K562 (cell line): ENCODE data around the gene PLCG2. TPM values are rescaled to one million over a fixed set of nuclear protein-coding genes. Genes with fewer than 3 reads are reported as not detected.

Experiments
- ARID1B ChIP-seq: fragments of 450-650 bp; IDR thresholded peaks from 2 replicates; pipeline ENCODE4 v1.6.1; 2016; ENCODE audit warnings: antibody characterized with exemption, mild to moderate bottlenecking, inconsistent platforms
- BHLHE40 ChIP-seq: IDR thresholded peaks from 2 replicates; pipeline ENCODE4 v1.6.1; 2011; ENCODE audit warnings: low read length, improper control_type of control experiment
- GABPA ChIP-seq: fragments of 200-800 bp; sonication (Bioruptor generic); conservative IDR thresholded peaks from 2 replicates; pipeline ENCODE4 v1.6.1; 2016; ENCODE audit warnings: low read depth, missing genetic modification characterization, missing compliant biosample characterization
- GABPB1 ChIP-seq: sonication (generic); formaldehyde crosslinking; IDR thresholded peaks from 2 replicates; pipeline ENCODE4 v1.8.0; 2022; ENCODE audit warnings: mild to moderate bottlenecking, missing genetic modification reagents
- GATAD2A ChIP-seq: fragments of 450-650 bp; IDR thresholded peaks from 2 replicates; pipeline ENCODE4 v1.6.1; 2017
- KDM5B ChIP-seq: fragments of 200-600 bp; sonication (generic); IDR thresholded peaks from 2 replicates; pipeline ENCODE4 v1.6.1; 2012; ENCODE audit warnings: low read depth, mild to moderate bottlenecking, moderate library complexity, low read length, control low read depth, inconsistent platforms; ENCODE audit not compliant: insufficient replicate concordance
- KLF16 ChIP-seq: IDR thresholded peaks from 2 replicates; pipeline ENCODE4 v1.6.1; 2016; ENCODE audit warnings: antibody characterized with exemption
- PHF20 ChIP-seq: fragments of 450-650 bp; IDR thresholded peaks from 2 replicates; pipeline ENCODE4 v1.6.1; 2018; ENCODE audit not compliant: partially characterized antibody
- RBBP5 ChIP-seq: fragments of 200-600 bp; sonication (generic); IDR thresholded peaks from 2 replicates; pipeline ENCODE4 v1.6.1; 2012; ENCODE audit warnings: borderline replicate concordance, mild to moderate bottlenecking, low read length, control low read depth, inconsistent platforms; ENCODE audit not compliant: insufficient read depth, poor library complexity, severe bottlenecking
- TARDBP ChIP-seq: fragments of 450-650 bp; IDR thresholded peaks from 2 replicates; pipeline ENCODE4 v1.6.1; 2016
- ZBTB17 ChIP-seq: fragments of 450-650 bp; formaldehyde crosslinking; IDR thresholded peaks from 2 replicates; pipeline ENCODE4 v1.4.0; 2020; ENCODE audit warnings: mild to moderate bottlenecking
- ZNF79 ChIP-seq: fragments of 250-450 bp; sonication (Bioruptor Pico); IDR thresholded peaks from 2 replicates; pipeline ENCODE4 v1.4.0; 2020; ENCODE audit warnings: low read depth, mild to moderate bottlenecking, moderate library complexity
- polyA plus RNA-seq, 8 experiments: library from polyadenylated mRNA; depleted of rRNA in 4 of 8; stranded (reverse) in 5 of 8; unstranded in 3 of 8; fragments of >200 nt; fragmentation: Nextera tagmentation in 2 of 8; fragmentation: Illumina TruSeq in 1 of 8; extraction: Ambion mirVana in 2 of 8; extraction: Trizol in 1 of 8; gene quantifications; 2 replicates each; pipeline versions ENCODE4 v1.2.1 to v1.2.3, GENCODE V29; 2011 to 2014; ENCODE audit warnings: inconsistent platforms in 1 of 8, missing spikeins in 1 of 8
- total RNA-seq, 7 experiments: library from RNA; depleted of rRNA in 6 of 7; stranded (reverse); fragments of >200 nt in 6 of 7; fragmentation: Illumina TruSeq in 2 of 7; extraction: Trizol in 2 of 7; gene quantifications; 2 replicates each; pipeline versions ENCODE4 v1.2.1 to v1.2.3, GENCODE V29; 2011 to 2021; ENCODE audit warnings: low replicate concordance in 1 of 7
- TF ChIP-seq, protein P1 (sequence below): fragments of 450-650 bp; IDR thresholded peaks from 2 replicates; pipeline ENCODE4 v1.6.1; 2016; ENCODE audit warnings: low read depth
- TF ChIP-seq, protein P2 (sequence below): fragments of 200-800 bp; sonication (Bioruptor generic); IDR thresholded peaks from 2 replicates; pipeline ENCODE4 v1.6.1; 2016; ENCODE audit warnings: missing genetic modification characterization, missing compliant biosample characterization

Gene PLCG2
- total and polyA plus RNA-seq, 9 of the 15 experiments (the other 6 are each of a cell fraction or from before 2014, with no cell fraction given): 0.94 to 7.1 (median 3.1) TPM

DNA sequence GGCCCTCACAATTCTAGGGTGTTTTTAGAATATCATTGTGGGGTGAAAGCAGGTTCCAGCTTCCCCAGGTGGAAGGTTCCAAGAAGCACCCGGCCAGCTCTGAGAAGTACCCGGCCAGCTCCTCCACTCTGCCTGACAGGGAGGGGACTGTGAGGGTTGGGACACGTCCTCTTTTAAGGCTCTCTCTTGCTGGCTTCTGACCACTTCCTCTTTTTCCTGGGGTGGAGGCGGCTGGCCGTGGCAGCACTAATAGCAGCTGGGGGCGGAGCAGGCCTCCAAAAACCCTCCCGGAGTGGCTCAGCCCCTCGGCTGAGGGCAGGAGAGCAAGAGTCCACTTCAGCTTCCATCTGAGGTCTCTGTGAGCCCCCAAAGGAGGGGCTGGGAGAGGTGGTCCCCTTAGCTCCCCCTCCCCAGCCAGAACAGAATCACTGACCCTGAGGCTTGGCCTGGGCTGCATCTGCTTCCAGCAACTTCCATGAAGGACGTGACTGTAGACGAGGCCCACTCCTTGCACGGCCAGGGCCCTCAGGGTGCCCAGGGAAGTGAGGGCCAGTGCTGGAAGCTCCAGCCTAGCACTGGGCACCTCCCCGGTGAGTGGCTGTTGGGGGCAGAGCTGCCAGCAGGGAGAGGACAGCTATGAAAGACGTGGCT, 26.7 kb upstream of the PLCG2 start (continued):
- 0 out of 2 replicates have a peak, but pooled peaks have one; percentile 81 for TF ChIP-seq ZBTB17 (CRISPR knock-in tag)
- peak; percentile 41; the same call in 1 of the 2 replicates for TF ChIP-seq BHLHE40
- TF ChIP-seq, protein P1, sequence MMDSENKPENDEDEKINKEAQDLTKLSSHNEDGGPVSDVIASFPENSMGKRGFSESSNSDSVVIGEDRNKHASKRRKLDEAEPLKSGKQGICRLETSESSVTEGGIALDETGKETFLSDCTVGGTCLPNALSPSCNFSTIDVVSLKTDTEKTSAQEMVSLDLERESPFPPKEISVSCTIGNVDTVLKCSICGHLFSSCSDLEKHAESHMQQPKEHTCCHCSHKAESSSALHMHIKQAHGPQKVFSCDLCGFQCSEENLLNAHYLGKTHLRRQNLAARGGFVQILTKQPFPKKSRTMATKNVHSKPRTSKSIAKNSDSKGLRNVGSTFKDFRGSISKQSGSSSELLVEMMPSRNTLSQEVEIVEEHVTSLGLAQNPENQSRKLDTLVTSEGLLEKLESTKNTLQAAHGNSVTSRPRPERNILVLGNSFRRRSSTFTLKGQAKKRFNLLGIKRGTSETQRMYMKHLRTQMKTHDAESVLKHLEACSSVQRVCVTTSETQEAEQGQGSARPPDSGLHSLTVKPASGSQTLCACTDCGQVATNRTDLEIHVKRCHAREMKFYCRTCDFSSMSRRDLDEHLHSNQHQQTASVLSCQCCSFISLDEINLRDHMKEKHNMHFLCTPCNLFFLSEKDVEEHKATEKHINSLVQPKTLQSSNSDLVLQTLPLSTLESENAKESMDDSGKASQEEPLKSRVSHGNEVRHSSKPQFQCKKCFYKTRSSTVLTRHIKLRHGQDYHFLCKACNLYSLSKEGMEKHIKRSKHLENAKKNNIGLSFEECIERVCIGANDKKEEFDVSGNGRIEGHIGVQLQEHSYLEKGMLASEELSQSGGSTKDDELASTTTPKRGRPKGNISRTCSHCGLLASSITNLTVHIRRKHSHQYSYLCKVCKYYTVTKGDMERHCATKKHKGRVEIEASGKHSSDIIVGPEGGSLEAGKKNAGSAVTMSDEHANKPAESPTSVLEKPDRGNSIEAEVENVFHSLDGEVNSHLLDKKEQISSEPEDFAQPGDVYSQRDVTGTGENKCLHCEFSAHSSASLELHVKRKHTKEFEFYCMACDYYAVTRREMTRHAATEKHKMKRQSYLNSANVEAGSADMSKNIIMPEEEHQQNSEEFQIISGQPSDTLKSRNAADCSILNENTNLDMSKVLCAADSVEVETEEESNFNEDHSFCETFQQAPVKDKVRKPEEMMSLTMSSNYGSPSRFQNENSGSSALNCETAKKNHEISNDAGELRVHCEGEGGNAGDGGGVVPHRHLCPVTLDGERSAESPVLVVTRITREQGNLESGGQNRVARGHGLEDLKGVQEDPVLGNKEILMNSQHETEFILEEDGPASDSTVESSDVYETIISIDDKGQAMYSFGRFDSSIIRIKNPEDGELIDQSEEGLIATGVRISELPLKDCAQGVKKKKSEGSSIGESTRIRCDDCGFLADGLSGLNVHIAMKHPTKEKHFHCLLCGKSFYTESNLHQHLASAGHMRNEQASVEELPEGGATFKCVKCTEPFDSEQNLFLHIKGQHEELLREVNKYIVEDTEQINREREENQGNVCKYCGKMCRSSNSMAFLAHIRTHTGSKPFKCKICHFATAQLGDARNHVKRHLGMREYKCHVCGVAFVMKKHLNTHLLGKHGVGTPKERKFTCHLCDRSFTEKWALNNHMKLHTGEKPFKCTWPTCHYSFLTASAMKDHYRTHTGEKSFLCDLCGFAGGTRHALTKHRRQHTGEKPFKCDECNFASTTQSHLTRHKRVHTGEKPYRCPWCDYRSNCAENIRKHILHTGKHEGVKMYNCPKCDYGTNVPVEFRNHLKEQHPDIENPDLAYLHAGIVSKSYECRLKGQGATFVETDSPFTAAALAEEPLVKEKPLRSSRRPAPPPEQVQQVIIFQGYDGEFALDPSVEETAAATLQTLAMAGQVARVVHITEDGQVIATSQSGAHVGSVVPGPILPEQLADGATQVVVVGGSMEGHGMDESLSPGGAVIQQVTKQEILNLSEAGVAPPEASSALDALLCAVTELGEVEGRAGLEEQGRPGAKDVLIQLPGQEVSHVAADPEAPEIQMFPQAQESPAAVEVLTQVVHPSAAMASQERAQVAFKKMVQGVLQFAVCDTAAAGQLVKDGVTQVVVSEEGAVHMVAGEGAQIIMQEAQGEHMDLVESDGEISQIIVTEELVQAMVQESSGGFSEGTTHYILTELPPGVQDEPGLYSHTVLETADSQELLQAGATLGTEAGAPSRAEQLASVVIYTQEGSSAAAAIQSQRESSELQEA: no peak
- peak; percentile 75 for TF ChIP-seq PHF20
- 0 out of 2 replicates have a peak, but pooled peaks have one; percentile 34 for TF ChIP-seq ZNF79 (CRISPR knock-in tag)
- TF ChIP-seq, protein P2, sequence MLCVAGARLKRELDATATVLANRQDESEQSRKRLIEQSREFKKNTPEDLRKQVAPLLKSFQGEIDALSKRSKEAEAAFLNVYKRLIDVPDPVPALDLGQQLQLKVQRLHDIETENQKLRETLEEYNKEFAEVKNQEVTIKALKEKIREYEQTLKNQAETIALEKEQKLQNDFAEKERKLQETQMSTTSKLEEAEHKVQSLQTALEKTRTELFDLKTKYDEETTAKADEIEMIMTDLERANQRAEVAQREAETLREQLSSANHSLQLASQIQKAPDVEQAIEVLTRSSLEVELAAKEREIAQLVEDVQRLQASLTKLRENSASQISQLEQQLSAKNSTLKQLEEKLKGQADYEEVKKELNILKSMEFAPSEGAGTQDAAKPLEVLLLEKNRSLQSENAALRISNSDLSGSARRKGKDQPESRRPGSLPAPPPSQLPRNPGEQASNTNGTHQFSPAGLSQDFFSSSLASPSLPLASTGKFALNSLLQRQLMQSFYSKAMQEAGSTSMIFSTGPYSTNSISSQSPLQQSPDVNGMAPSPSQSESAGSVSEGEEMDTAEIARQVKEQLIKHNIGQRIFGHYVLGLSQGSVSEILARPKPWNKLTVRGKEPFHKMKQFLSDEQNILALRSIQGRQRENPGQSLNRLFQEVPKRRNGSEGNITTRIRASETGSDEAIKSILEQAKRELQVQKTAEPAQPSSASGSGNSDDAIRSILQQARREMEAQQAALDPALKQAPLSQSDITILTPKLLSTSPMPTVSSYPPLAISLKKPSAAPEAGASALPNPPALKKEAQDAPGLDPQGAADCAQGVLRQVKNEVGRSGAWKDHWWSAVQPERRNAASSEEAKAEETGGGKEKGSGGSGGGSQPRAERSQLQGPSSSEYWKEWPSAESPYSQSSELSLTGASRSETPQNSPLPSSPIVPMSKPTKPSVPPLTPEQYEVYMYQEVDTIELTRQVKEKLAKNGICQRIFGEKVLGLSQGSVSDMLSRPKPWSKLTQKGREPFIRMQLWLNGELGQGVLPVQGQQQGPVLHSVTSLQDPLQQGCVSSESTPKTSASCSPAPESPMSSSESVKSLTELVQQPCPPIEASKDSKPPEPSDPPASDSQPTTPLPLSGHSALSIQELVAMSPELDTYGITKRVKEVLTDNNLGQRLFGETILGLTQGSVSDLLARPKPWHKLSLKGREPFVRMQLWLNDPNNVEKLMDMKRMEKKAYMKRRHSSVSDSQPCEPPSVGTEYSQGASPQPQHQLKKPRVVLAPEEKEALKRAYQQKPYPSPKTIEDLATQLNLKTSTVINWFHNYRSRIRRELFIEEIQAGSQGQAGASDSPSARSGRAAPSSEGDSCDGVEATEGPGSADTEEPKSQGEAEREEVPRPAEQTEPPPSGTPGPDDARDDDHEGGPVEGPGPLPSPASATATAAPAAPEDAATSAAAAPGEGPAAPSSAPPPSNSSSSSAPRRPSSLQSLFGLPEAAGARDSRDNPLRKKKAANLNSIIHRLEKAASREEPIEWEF (CRISPR knock-in tag): peak; percentile 55; the same call in 1 of the 2 replicates
- TF ChIP-seq GABPA (tag): peak; percentile 85
- peak; percentile 31 for TF ChIP-seq KLF16
- TF ChIP-seq GABPB1 (CRISPR knock-in tag): peak; percentile 79
- TF ChIP-seq ARID1B: peak; percentile 82
- TF ChIP-seq TARDBP: 0 out of 2 replicates have a peak, but pooled peaks have one; percentile 28
- peak; percentile 90 for TF ChIP-seq KDM5B
- TF ChIP-seq GATAD2A: peak; percentile 76; the same call in 1 of the 2 replicates
- peak; percentile 70 for TF ChIP-seq RBBP5
